Glutamatergic neuron (in vitro differentiated cells): ENCODE data around the gene CREBBP. TPM values are rescaled to one million over a fixed set of nuclear protein-coding genes. Genes with fewer than 3 reads are reported as not detected.

ENCODE experiments used
- DNase-seq: peaks from one replicate; pipeline ENCODE4 v3.0.0; 2022
- H3K27ac Mint-ChIP-seq: one replicate; pipeline ENCODE4 v1.8.0; 2020; ENCODE audit warnings: mild to moderate bottlenecking, mixed read lengths, inconsistent platforms; ENCODE audit not compliant: unreplicated experiment
- H3K27me3 Mint-ChIP-seq: one replicate; pipeline ENCODE4 v1.8.0; 2020; ENCODE audit warnings: mild to moderate bottlenecking, moderate library complexity, mixed read lengths, inconsistent platforms; ENCODE audit not compliant: unreplicated experiment
- H3K36me3 Mint-ChIP-seq: one replicate; pipeline ENCODE4 v1.8.0; 2020; ENCODE audit warnings: mild to moderate bottlenecking, mixed read lengths, inconsistent platforms; ENCODE audit not compliant: unreplicated experiment
- H3K4me1 Mint-ChIP-seq: one replicate; pipeline ENCODE4 v1.8.0; 2020; ENCODE audit warnings: mild to moderate bottlenecking, low read depth, mixed read lengths, inconsistent platforms; ENCODE audit not compliant: unreplicated experiment
- H3K4me3 Mint-ChIP-seq: one replicate; pipeline ENCODE4 v1.8.0; 2020; ENCODE audit warnings: mild to moderate bottlenecking, mixed read lengths, inconsistent platforms; ENCODE audit not compliant: unreplicated experiment
- H3K9me3 Mint-ChIP-seq: one replicate; pipeline ENCODE4 v1.8.0; 2020; ENCODE audit warnings: mild to moderate bottlenecking, moderate library complexity, mixed read lengths, inconsistent platforms; ENCODE audit not compliant: unreplicated experiment
- total RNA-seq: library from RNA; stranded (reverse); fragmentation: NEBNext Ultra II Directional; extraction: Animal tissue kit (Norgen Biotek cat#: 25700); gene quantifications from one replicate; pipeline ENCODE4 v1.2.1, GENCODE V29; 2021; ENCODE audit not compliant: unreplicated experiment
- TF ChIP-seq, protein P1 (sequence below): fragments of 200-600 bp; sonication (generic); IDR thresholded peaks from one replicate; pipeline ENCODE4 v1.5.0; 2021; ENCODE audit not compliant: partially characterized antibody, unreplicated experiment

The CREBBP gene
- total RNA-seq, 1 donor from 2014 or later: 96.9 TPM

DNA sequence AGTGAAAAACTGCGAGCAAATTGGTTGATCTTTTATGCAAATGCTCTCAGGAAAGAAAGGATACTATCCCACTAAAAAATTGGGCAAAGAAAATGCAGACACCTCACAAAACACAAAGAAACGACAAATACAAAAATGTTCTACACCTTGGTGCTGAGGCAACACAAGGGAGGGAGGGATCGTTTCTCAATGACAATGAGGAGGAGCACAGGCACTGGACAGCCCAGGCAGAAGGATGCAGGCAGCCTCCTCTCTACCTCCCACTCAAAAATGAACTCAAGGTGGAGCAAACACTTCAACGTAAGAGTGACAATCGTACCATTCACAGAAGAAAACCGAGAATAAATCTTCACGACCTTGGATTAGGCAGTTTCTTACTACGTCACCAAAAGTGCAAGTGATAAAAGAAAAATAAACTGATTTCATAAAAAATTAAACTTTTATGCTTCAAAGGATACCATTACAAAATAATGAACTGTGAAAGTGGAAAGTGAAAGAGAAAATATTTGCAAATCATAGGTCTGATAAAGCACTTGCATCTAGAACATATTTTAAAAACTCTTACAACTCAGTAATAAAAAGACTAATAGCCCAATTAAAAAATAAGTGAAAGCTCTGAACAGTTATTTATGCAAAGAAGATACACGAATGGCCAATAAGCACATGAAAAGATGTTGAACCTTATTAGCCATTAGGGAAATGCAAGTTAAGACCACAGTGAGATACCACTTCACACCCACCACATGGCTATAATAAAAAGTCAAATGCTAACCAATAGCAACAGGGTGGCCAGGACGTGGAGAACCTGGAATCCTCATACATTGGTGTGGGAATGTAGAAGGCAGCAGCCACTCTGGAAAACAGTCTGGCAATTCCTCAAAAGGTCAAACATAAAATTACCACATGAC, 82.4 kb downstream of the CREBBP start:
- Mint-ChIP-seq H3K27ac (no peak overlapping the region), H3K4me1 (peaks cover 21% of the 10 kb centered on the region), H3K27me3 (peaks cover 3% of the 10 kb centered on the region), H3K4me3 (no peak overlapping the region), H3K36me3 (no peaks in the 10 kb centered on the region), H3K9me3 (no peaks in the 10 kb centered on the region)
- TF ChIP-seq, protein P1, sequence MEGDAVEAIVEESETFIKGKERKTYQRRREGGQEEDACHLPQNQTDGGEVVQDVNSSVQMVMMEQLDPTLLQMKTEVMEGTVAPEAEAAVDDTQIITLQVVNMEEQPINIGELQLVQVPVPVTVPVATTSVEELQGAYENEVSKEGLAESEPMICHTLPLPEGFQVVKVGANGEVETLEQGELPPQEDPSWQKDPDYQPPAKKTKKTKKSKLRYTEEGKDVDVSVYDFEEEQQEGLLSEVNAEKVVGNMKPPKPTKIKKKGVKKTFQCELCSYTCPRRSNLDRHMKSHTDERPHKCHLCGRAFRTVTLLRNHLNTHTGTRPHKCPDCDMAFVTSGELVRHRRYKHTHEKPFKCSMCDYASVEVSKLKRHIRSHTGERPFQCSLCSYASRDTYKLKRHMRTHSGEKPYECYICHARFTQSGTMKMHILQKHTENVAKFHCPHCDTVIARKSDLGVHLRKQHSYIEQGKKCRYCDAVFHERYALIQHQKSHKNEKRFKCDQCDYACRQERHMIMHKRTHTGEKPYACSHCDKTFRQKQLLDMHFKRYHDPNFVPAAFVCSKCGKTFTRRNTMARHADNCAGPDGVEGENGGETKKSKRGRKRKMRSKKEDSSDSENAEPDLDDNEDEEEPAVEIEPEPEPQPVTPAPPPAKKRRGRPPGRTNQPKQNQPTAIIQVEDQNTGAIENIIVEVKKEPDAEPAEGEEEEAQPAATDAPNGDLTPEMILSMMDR: no peak
- no peak for DNase-seq

- Mint-ChIP-seq H3K27me3 (peaks cover 3% of the 10 kb centered on the region), H3K9me3 (peaks cover 4% of the 10 kb centered on the region), H3K27ac (no peak overlapping the region), H3K4me1 (peaks cover 23% of the 10 kb centered on the region), H3K36me3 (no peaks in the 10 kb centered on the region), H3K4me3 (no peak overlapping the region)
- DNase-seq: no peak
- TF ChIP-seq, protein P1: no peak
Measured at GRCh38 chr16:3797473-3797872, 83.0 kb downstream of the CREBBP start.

GRCh38 chr16:3793161-3793576, 87.3 kb downstream of the CREBBP start:
- Mint-ChIP-seq H3K4me1 (peaks cover 26% of the 10 kb centered on the region), H3K27me3 (peaks cover 3% of the 10 kb centered on the region), H3K9me3 (peaks cover 4% of the 10 kb centered on the region), H3K4me3 (no peak overlapping the region), H3K36me3 (no peaks in the 10 kb centered on the region), H3K27ac (peak overlapping the region; percentile 11)
- DNase-seq: no peak
- TF ChIP-seq, protein P1: no peak

- Mint-ChIP-seq H3K4me3 (no peak overlapping the region), H3K27me3 (peaks cover 3% of the 10 kb centered on the region), H3K4me1 (peaks cover 26% of the 10 kb centered on the region), H3K36me3 (no peaks in the 10 kb centered on the region), H3K9me3 (peaks cover 4% of the 10 kb centered on the region), H3K27ac (peak overlapping the region; percentile 54)
- TF ChIP-seq, protein P1: no peak
- no peak for DNase-seq
Measured at GRCh38 chr16:3792472-3793012, 88.0 kb downstream of the CREBBP start.

GRCh38 chr16:3791701-3792100, 88.8 kb downstream of the CREBBP start:
- no peak overlapping the region for H3K27ac Mint-ChIP-seq
- peaks cover 4% of the 10 kb centered on the region for H3K9me3 Mint-ChIP-seq
- TF ChIP-seq, protein P1: no peak
- H3K27me3 Mint-ChIP-seq: peaks cover 5% of the 10 kb centered on the region
- no peak for DNase-seq
- H3K4me3 Mint-ChIP-seq: no peak overlapping the region
- H3K36me3 Mint-ChIP-seq: no peaks in the 10 kb centered on the region
- H3K4me1 Mint-ChIP-seq: peaks cover 23% of the 10 kb centered on the region
